Activated naive CD4-positive, alpha-beta T cell treated with anti-CD3 and anti-CD28 coated beads, Interleukin-2, amount 50 U/mL, for 16 hours (primary cell): ENCODE measurements around the gene ZNF143.
A peak's percentile ranks its signal among the peaks of the same experiment; 100 is the strongest.

Experiments used
- DNase-seq: peaks from one replicate; pipeline ENCODE4 v3.0.0-alpha.2; 2020

The ZNF143 gene

DNA sequence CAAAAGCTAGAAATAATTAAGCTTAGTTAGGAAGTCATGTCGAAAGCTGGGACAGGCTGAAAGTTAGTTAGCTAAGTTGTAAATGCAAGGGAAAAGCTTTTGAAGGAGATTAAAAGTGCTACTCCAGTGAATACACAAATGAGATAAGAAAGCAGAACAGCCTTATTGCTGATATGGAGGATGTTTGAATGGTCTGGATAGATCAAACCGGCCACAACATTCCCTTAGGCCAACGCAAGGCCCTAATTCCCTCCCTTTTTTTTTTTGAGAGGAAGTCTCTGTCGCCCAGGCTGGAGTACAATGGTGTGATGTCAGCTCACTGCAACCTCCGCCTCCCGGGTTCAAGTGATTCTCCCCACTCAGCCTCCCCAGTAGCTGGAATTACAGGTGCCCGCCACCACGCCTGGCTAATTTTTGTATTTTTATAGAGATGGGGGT, 89.4 kb downstream of the ZNF143 start:
- DNase-seq = no peak

DNA sequence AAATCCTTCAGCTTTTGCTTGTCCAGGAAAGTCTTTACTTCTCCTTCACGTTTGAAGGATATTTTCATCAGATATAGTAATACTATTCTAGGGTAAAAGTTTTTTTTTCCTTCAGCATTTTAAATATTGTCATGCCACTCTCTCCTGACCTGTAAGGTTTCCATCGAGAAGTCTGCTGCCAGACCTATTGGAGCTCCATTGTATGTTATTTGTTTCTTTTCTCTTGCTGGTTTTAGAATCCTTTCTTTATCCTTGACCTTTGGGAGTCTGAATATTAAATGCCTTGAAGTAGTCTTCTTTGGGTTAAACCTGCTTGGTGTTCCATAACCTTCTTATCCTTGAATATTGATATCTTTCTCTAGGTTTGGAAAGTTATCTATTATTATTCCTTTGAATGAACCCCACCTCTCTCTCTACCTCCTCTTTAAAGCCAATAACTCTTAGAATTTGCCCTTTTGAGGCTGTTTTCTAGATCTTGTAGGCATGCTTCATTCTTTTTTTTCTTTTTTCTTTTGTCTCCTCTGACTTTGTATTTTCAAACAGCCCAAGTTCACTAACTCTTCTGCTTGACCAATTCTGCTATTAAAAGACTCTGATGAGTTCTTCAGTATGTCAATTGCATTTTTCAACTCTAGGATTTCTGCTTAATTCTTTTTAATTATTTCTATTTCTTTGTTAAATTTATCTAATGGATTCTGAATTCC, 100.6 kb downstream of the ZNF143 start:
- DNase-seq = no peak

DNA sequence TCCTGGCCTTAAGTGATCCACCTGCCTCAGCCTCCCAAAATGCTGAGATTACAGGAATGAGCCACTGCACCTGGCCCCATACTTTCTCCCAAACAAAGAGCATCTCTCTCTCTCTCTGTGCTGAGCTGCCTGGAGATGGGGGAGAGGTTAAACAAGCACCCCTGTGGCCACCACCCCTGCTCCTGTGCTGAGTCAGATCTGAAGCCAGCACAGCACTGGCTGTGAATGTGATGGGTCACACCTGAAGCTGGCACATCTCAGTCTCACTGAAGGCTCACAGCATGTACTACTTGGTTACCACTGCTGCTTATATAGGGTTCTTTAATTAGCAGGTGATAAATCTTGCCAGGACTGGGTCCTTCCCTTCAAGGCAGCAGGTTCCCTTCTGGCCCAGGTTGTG, 101.9 kb downstream of the ZNF143 start:
- DNase-seq = no peak

DNA sequence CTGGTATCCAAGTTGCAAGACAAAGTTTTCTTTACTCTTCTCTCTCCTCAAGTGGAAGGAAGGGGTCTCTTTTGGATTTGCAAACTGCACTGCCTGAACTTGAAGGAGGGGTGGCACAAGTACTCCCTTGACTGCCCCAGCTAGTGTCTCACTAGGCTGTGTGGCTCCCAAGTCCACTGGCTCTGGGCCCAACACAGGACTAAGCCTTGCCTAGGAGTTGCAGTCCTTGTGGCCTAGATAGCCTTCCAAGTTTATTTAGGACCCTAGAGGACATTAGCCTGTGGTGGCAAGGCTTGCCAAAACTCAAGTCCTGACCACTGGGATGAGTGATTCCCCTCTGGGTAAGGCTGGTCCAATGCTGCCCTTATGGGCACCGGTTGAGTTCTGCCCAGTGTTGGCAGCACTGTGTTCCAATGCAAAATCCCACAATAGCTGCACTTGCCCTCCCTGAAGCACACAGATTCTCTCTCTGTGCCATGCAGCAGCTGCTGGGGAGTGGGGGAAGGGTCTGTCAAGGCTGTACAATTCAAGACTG, 102.5 kb downstream of the ZNF143 start:
- DNase-seq = no peak

DNA sequence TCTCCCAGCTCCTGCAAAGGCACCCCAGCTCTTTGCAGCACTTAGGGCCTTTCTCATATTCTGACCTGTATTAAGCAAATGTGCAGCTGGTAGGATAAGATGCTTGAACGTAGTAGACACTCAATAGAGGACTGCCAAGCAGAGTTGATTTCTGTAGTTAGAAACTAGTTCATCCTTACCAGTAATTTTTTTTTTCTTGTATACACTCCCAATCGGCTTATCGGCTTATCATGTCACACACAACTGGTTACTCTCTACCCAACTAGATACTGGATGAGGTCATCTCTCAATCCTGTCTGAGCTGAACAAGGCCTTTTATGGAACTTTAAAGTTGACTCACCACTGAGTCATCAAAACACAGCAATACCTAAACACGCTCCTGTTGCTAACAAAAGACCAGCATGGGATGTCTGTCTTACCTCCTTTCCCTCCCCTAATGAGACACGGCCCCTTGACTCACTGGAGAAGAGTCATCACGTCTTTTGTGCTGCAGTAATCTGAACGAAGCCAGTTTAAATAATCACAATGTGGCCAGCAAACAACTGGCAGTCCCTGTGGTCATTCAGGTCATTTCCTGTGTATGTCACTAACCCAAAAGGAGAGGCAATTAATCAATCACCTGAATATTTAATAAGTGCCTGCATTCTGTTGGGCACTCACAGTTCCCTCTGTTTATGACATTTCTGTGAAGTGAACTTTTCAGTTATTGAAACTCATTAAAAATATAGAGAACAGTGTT, 105.2 kb downstream of the ZNF143 start:
- peak; percentile 51 for DNase-seq

DNA sequence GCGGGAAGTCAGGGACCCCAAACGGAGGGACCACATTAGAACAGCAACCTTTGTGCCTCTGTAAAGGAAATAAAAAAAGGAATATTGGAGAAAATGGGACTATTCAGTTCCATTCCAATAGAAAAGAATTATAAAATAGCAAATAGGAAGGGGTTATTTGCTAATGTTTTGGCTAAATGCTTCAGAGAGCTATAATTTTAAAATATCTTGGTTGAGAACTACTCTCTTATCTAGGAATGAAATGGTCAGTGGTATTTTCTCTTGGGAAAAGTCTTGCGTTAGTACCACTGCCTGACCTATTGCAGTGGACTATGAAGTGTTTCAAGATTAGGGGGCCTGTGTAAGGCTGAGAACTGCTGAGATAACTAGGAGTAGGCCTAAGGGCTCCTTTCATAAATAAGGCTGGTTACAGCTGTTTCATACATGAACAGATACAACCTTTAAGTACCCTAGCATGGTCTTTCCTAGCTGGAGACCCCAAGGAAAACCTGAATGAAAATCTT, 105.8 kb downstream of the ZNF143 start:
- no peak for DNase-seq

DNA sequence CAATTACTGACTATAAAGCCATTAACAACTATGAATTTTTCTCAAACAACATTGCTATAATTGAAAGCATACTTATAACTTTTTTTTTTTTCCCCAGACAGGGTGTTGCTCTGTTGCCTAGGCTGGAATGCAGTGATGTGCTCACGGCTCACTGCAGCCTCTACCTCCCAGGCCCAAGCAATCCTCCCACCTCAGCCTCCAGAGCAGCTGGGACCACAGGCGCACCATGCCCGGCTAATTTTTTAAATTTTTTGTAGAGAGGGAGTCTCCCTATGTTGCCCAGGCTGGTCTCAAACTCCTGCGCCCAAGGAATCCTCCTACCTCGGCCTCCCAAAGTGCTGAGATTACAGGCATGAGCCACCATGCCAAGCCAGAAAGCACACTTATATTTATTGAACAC, 106.6 kb downstream of the ZNF143 start:
- no peak for DNase-seq

DNA sequence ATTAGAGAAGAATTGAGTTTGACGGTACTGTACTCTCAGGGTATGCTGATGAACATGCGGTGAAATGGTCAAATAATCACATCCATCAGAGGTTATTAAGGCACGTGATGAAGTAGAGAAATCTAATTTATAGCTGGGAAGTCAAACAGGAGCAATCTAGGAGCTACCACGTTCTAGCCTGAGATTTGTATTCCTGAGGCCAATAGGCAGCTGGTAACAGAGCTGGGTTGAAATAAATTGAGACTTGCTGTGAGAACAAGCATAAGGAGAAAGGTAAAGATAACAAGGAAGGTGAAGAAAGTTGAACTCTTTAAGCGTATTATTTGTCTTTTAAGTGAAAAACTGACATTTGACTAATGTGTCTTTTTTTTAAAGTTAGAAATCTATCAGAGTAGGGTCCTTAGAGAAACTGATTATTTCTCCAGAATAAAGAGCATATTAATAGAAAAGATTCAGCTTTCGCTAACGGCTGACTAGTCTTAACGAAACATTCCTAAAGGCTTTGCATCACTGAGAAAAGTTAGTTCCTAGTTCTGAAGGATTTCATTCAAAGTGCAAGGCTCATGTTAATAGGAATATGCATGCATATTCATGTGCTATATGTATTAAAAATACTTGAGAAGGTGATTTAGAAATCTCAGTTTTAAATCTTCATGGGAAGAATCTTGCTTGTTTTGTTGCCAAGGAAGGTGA, 107.5 kb downstream of the ZNF143 start:
- no peak for DNase-seq

DNA sequence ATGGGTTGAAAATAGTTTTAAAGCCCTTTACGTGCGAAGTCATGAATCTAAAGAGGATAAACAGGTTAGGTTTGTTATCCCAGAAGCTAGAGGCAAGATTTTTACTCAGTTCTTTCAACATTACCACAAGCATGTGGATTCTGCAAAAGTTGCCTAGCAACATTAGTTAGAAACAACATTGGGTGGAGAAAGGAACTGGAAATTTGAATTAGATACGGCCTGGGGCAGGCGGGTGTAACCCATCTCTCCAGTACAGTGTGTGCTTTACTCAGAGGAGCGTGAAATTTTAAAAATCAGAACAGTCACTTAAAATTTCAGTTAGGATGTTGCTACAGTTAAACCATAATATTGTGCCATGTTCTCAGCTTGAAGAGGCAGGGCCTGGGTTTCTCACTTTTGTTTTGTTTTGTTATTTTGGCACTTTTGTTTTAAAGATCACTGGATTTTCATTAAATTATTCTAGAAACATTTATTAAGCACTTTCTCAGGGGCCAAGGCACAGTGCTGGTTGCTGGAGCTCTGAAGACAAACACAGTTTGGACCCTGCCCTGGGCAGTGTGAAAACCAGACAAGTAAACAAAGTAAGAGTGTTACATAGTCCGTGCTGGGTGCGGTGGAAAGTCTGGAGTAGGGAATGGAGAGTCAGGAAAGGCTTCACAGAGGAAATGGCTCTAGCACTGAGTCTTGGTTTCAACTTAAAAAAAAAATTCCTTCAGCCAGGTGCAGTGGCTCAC, 108.2 kb downstream of the ZNF143 start:
- no peak for DNase-seq

DNA sequence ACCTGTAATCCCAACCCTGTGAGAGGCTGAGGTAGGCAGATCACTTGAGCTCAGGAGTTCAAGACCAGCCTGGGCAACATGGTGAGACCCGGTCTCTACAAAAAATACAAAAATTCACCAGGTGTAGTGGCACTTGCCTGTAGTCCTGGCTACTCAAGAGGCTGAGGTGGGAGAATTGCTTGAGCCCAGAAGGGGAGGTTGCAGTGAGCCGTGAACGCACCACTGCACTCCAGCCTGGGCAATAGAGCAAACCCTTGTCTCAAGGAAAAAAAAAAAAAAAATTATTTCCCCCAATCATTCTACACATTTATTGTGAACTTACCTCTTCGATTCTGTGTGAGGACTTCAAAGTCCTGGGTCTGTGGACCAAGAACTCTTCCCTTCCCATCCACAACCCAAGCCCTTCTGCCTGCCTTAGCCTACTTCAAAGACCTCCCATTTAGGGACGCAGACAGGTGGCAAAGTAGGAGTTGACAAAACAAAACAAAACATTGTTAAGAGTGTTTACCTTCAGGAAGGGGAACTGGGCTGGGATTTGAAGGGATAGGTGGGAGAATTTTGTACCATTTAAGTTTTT, 108.9 kb downstream of the ZNF143 start:
- DNase-seq = no peak

DNA sequence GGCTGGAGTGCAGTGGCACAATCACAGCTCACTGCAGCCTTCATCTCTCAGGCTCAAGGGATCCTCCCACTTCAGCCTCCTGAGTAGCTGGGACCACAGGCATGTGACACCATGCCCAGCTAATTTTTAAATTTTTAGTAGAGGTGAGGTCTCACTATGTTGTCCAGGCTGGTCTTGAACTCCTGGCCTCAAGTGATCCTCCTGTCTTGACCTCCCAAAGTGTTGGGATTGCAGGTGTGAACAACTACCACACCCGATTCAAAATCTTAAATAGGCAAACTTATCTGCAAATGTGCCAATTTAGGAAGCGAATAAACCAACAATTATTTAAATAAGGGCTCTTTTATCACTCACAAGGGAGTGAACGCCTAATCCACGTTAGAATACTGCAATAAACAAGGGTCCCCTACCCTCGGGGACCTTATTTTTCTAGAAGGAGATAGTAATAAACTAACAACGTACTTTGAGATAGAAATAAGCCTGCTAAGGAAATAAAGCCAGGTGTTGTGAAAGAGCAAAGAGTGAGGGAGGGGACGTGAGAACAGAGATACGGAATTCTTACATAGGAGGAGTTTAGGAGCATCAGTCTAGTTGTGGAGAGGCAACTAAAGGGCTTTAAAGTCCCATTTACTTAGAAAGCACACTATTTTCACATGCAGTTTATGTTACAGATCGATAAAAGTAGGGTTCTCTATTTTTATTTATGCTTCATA, 109.7 kb downstream of the ZNF143 start:
- no peak for DNase-seq

DNA sequence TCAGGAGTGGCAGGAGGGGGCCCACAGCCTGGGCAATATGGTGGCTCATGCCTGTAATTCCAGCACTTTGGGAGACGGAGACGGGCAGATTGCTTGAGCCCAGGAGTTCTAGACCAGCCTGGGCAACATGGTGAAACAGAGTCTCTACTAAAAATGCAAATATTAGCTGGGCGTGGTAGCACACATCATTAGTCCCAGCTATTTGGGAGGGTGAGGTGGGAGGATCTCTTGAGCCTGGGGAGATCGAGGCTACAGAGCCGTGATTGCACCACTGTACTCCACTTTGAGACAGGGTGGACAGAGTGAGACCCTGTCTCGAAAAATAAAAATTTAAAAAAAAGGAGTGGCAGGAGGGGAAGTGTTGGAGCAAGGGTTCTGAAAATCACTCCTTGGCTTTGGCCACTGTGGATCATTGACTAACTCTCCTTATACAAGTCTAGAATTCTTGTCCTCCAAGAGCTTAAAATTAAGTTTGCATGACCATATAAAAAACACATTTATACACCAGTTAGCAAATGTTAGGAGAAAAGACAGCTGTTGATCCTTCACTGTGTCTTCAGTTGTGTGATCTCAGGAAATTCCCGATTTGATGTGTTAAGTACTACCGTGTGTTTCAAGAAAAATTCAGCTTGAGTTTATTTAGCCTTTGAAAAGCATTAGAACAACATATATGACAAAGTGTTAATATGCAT, 110.4 kb downstream of the ZNF143 start:
- no peak for DNase-seq

DNA sequence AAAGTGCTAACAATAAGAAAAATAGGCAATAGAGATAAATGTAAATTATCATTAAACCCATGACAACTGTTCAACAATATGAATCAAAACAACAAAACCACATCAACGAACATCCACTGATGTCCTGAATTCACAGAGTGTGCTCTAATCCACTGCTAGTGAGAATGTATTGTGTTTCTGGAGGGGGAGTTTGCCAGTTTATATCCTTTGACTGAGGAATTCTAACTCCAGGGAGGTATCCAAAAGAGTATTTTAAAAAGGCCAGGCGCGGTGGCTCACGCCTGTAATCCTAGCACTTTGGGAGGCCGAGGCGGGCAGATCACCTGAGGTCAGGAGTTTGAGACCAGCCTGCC, 110.9 kb downstream of the ZNF143 start:
- no peak for DNase-seq

DNA sequence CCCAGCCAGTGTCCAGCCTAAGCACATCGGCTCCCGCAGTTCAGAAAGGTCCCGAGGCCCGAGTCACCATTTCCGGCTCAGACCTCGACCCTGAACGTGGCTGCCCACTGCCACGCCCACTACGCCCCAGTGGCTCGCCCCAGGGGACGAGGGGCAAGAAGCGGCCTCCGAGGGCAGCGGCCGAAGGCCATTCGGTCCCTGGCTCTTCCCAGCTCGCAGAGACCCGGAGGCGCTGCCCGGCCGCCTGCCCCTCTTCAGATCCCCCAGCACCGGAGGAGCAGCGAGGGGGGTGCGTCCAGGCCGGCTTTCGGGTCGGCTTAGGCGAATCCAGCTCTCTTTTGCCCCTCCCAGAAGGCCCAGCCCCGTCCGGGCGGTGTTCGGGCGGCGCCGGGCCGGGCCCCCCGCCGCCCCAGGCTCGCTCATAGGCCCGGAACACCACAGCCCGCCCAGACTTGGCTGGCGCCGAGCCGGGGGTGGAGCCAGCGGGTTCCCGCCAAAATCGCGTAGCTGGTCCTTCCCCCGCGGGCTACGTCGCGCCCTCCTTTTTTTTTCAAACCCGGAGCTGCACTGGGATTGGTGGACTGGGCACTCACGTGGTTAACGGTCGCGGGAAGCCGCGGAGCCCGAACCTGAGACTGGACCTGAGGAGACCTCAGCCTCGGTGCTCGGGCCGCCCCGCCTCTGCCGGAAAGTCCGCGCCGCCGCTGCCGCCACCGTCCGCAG, 112.4 kb downstream of the ZNF143 start, which contains the start of gene WEE1:
WEE1 (plus strand) TSS at position 619 of the 723 bp plus-strand sequence. CDS start 264 bp downstream, outside the sequence.
- peak; percentile 98 for DNase-seq

DNA sequence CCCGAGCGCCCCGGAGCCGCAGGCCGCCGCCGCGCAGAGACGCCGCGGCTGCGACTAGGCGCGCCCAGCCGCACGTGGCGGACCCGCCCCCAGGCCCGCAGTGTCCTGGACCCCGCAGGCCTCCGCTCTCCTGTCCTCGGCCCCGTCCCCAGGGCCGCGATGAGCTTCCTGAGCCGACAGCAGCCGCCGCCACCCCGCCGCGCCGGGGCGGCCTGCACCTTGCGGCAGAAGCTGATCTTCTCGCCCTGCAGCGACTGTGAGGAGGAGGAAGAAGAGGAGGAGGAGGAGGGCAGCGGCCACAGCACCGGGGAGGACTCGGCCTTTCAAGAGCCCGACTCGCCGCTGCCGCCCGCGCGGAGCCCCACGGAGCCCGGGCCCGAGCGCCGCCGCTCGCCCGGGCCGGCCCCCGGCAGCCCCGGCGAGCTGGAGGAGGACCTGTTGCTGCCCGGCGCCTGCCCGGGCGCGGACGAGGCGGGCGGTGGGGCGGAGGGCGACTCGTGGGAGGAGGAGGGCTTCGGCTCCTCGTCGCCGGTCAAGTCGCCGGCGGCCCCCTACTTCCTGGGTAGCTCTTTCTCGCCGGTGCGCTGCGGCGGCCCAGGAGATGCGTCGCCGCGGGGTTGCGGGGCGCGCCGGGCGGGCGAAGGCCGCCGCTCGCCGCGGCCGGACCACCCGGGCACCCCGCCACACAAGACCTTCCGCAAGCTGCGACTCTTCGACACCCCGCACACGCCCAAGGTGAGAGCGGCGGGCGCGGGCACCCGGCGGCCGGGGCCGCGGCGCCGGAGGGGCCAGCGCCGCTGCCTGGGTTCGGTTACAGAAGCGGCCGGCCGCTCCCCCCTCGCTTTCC, 113.2 kb downstream of the ZNF143 start:
- DNase-seq = peak; percentile 29

DNA sequence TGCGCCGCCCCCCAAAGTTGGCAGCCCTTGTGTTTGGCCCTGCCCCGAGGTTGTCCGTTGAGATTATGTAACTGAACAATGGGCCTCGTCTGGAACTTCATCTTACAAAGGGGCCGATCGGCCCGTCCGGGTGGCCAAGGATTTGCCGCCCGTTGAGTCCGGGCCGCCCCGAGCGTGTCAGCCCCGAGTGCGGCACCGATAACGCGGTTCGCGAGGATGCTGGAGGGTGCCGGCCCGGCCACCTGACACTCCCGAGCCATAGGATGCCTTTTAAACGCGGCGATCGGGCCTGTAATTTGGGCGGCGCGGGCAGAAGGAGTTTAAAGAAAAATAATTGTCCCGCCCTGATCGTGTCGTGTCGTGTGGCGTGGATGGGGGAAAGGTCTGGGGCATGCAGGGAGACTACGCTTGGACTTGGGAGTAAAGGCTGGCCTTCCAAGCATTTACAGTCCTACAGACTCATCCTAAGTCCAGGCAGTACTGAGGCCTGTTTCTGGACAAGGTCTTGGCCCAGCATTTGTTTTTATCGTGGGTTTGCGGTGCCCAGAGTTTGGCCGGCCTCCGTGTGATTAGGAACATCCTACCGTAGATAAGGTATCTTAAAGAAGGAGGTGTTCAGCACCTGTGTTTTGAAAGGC, 113.9 kb downstream of the ZNF143 start:
- DNase-seq = peak; percentile 22

DNA sequence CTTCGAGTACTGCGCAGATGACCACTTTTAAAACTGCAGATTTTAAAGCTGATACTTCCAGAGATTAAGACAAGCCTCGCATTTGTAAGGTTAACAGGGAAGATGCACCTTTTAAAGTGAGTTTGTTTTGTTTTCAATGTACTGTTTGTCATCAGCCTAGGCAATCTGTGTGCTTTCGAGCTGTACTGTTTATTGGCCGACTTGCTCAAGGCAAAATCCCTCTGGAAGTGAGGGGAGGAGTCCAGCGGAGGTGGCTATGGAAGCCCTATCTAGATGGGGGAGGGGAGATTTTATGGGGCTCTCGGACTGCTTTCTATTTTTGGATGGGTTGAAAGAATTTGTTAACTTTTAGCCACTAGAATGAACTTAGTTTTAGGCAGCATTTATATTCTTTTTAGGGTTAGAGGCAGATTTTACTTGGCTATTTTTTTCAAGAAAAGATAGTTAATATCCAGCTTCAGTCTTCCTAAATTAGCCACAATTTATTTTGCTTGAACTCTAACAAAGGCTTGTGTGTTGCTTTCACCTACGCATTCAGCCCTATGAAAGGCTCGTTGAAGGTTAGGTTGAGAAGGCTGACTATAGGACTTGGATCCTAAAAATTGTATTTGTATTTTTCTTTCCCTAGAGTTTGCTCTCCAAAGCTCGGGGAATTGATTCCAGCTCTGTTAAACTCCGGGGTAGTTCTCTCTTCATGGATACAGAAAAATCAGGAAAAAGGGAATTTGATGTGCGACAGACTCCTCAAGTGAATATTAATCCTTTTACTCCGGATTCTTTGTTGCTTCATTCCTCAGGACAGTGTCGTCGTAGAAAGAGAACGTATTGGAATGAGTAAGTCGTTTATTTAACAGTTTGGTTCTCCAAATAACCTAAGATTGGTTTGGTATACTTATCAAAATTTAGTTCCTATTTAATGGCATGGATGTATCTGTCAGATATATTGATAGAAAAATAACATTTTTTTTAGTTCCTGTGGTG, 114.7 kb downstream of the ZNF143 start:
- no peak for DNase-seq
